IPS DF 4.7 (cell line): Measurements from ENCODE around the gene UNC45A.

Source experiments
- DNase-seq: peaks from one replicate; pipeline ENCODE4 v3.0.0-alpha.2; 2013; ENCODE audit warnings: low spot score; ENCODE audit errors: extremely low read depth

The UNC45A gene

DNA sequence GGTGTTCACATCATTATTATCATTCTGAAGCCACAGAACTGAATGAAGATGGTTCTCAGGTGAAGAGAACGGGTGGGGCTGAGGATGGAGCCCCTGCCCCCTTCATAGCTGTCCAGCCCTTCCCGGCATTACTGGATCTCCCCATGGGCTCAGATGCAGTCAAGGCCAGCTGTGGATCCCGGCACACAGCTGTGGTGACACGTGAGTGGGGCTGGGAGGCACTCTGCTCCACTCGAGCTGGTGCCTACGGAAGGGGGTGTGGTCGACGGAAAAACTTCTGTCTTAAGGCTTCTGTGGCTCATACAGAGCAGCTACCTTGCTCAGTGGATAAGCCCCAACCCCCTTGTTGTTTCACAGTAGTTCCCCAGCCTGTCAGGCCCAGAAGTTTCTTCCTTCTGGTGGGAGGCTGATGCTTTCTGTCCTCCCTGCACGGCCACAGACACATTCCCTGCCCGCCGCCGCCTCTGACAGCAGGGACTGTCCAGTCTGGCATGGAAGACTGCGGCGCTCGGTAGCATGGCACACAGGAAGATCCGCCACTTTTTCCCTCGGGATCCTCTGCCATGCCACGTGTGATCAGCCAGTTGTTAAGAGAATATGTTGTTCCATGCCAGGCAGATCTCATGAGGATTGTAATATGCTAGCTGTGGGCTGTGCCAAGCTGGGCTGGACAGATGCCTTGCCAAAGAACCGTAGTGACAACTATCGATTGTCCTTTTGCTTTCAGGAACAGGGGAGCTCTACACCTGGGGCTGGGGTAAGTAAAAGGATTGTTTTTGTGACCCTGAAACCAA lies 25.4 kb downstream of the UNC45A start:
- DNase-seq = no peak

GRCh38 chr15:90962021-90962420 lies 26.9 kb downstream of the UNC45A start:
- no peak for DNase-seq

- DNase-seq = no peak
These were observed 31.2 kb downstream of the UNC45A start for GRCh38 chr15:90966262-90966661.

DNA sequence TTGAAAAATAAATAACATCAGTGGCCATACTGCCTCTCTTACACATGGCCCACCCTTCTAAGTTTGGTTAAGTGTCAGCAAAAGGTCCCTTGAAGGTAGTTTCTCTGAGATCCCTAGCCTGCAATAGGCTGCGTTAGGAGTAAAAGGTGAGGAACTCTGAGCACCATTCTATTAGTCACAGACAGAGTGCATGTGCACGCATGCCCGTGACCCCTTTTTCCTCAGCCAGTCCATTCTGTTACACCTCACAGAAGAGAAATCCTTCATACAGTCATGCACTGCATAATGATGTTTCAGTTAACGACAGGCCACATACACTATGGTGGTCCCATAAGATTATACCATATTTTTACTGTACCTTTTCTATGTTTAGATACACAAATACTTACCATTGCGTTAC lies 32.1 kb downstream of the UNC45A start:
- DNase-seq = no peak

- DNase-seq = no peak
These were observed 33.3 kb downstream of the UNC45A start for GRCh38 chr15:90968434-90968833.

- DNase-seq = no peak
These were observed 35.2 kb downstream of the UNC45A start for GRCh38 chr15:90970274-90970673.

DNA sequence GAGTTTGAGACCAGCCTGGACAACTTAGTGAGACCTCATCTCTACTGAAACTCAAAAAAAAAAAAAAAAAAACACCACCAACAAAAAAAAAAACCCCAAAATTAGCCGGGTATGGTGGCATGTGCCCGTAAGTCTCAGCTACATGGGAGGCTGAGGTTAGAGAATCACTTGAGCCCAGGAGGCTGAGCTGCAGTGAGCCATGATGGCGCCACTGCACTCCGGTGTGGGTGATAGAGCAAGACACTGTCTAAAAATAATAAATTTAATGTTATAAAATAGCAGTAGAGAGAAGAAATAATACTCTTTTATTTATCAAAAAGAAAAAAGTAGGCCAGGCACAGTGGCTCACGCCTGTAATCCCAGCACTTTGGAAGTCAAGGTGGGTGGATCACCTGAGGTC lies 37.0 kb downstream of the UNC45A start:
- DNase-seq = no peak

- DNase-seq = no peak
These were observed 39.1 kb downstream of the UNC45A start for GRCh38 chr15:90974216-90974615.

DNA sequence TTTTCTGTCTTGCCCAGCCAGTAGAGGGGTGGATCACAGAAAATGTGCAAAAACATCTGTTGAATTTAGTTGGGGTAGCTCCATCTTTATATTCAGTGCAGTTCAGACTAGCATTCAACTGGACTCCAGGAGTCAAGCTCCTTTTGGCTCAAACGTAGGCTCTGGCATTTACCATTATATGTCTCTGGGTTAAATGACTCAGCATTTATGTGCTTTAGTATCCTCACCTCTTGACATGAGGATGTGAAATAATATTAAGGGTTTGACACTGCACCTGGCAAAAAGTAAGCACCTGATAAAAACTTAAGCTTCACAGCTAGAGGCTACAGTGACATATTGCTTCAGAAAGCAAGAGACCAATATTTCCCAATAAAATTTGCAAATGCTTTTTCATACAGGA lies 44.5 kb downstream of the UNC45A start:
- no peak for DNase-seq

GRCh38 chr15:90981681-90982080 lies 46.6 kb downstream of the UNC45A start:
- no peak for DNase-seq

DNA sequence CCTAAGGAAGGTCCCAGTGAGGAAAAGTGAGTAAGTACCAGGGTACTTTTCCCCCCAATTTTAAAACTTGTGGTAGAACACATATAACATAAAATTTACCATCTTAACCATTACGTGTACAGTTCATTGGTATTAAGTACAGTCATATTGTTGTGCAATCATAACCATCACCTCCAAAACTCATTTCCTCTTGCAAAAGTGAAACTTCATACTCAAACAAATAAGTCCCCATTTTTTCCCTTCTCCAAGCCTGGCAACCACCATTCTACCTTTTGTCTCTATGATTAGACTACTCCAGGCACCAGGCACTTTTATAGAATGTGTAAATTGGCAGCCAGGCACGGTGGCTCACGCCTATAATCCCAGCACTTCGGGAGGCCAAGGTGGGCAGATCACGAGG lies 47.0 kb downstream of the UNC45A start:
- no peak for DNase-seq

GRCh38 chr15:90986790-90987507 lies 51.9 kb downstream of the UNC45A start:
- no peak for DNase-seq

- DNase-seq = no peak
These were observed 52.6 kb downstream of the UNC45A start for GRCh38 chr15:90987561-90988141.

DNA sequence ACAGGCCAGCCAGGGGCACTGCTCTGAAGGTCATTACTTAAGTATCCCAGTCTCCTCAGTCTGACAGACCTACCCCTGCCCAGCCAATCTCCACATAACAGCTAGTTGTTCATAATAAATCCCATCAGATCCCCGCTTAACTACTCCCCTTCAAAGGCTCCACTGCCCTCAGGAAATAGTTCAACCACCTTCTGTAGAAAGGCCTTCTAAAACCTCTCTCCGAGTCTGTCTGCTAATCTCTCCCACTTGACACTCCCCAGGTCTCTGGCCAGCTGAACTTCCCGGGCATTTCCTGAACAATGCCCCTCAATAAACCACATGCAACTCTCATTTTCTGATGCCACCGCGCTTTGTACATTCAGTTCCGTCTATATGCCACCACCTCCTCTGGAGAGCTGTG lies 53.2 kb downstream of the UNC45A start:
- no peak for DNase-seq

DNA sequence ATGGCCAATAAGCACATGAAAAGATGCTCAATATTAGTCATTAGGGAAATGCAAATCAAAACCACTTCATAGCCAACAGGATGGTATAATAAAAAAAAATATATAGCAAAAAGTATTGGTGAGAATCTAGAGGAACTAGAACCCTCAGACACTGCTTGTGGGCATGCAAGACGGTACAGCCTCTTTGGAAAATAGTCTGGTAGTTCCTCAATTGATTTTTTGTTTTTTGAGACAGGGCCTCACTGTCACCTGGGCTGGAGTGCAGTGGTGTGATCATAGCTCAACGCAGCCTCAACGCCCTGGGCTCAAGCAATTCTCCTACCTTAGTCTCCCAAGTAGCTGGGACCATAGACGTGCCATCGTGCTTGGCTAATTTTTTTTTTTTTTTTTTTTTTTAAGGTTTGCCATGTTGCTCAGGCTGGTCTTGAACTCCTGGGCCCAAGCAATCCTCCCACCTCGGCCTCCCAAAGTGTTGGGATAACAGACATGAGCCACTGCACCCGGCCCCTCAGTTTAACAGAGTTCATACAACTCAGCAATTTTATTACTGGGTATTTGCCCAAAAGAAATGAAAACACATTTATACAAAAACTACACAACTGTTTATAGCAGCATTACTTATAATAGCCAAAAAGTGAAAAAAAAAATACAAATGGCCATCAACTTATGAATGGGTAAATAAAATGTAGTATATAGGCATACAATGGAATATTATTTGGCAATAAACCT lies 54.1 kb downstream of the UNC45A start:
- DNase-seq = no peak

DNA sequence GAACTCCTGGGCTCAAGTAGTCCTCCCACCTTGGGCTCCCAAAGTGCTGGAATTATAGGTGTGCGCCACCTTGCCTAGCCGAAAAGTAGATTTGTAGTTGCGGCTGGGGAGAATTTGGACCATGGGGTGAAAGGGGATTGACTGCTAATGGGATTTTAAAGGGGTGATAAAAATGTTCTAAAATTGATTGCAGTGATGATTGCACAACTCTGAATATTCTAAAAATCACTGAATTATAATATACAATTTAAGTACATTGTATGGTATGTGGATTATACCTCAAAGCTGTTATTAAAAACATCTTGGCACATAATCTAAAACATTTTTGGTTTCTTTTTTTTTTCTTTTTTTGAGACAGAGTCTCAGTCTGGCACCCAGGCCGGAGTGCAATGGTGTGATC lies 55.4 kb downstream of the UNC45A start:
- DNase-seq = no peak

DNA sequence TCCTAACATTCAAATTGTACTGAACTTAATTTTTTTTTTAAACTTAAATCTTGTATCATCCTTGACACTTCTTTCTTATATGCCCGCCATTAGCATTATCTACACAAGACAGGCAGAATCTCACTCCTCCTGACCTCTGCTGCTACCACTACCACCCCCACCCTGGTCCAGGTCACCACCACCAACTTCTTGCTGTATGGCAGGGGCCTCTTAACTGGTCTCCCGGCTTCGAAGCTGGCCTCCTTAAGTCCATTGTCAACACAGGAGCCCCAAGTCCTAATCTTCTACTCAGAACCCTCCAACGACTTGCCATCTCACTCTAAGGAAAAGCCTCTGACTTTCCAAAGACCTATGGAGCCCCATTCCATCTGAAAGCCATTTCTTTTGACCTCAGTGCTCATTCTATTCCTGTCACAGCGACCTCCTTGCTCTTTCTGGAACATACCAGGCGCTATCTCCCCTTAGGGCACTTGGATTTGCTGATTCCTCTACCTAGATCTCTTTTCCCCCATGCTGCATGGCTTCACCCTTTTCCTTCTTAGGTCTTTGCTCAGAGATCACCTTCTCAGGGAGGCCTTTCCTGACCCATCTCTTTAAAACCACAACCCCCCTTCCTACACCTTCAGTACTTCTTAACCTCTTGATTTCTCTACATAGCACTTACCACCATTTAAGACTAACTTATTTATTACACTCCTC lies 56.7 kb downstream of the UNC45A start:
- no peak for DNase-seq

DNA sequence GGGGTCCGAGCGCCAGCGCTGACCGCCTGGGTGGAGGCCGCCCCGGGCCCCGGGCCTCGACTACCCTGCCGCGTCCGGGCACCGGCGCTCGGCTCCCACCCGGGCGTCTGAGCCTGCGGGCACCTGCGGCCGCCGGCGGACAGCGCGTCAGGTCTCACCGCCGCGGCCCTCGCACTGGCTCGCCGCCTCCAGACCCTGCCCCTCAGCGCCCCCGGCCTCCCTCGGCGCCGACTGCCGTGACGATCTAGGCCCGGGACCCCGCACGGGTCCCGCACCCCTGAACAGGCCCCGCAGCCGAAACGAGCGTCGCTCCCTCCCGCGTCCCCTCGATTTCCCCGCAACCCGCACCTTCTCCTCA lies 59.0 kb downstream of the UNC45A start:
- DNase-seq = no peak

DNA sequence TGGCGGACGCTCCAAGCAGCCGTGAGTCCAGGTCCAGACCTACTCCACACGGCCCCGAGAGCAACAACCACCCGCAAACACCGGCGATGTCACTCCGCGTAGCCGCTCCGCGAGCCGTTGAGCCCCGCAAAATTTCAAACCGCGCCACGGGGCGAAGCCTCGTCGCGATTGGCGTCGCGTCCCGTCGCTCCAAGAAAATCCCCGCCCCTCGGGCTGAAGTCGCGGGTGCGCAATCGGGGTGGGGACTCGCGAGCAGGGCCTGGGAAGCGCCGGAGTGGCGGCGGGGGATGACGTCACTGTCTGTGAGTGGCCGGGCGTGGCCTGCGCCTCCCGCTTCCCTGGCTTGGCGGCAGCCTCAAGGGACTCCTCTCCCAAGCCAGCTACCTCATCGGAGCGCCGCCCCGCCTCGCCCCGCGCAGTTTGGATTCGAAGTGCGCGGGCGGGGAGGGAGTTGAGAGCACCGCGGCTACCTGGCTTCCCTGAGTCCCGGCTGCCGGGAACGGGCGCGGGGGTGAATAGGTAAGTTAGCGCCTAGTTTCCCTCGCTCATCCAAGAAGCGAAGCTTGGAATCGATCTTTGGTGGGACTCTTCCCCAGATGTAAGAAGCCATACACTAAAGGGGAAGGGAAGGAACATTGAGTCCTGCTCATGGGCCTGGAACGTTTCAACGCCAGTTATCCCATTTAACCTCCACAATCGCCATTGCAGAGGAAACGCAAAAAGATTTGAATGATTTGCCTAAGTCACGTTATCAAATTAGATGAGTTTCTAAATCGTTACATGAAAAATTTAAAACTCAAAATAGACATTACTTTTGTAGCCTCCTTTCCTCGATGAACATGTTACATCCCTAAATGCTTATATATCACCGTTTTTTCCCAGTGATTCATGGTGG lies 59.6 kb downstream of the UNC45A start, which contains the start of gene PRC1:
Gene PRC1, minus strand, starts transcription at position 119 of the 895 bp plus-strand sequence. Its CDS starts 118 bp downstream, at position 1.
- peak; percentile 76 for DNase-seq

DNA sequence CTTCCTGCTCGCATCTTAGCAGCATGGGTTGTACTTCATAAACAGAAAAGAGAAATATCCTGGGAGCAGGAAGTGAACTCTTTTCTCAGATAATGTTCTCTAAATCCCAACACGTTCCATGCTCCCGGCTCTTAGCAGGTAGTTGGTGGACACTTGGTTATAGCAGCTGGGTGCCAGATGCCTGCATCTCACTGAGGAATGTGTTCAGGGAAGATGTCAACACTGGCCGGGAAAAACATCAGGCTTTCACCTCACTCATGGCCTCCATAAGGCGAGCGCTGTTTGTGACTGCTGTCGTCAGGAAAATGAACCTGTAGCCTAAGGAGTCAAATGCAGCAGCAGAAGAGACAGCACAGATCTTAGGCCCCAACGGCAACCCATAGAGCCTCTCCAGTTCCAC lies 63.7 kb downstream of the UNC45A start:
- DNase-seq = no peak
